GM10248 (cell line): ENCODE measurements around the gene TRMT11.
"Not testable (repeated sequence)": the region's sequence is repeated elsewhere in the genome, so short reads cannot be mapped to it uniquely, and the experiment has no call there.

ENCODE experiments used
- CTCF ChIA-PET: fragments of 300-600 bp; sonication (Branson Sonifier 250); formaldehyde crosslinking; extraction: SDS; loops from one replicate; lab custom pipeline; 2021; ENCODE audit warnings: antibody characterized with exemption; lab: Yijun Ruan, JAX
- POLR2A ChIA-PET: fragments of 350-650 bp; sonication (Branson Sonifier 250); formaldehyde crosslinking; extraction: SDS; loops from one replicate; lab custom pipeline; 2020; ENCODE audit warnings: antibody characterized with exemption; lab: Yijun Ruan, JAX
- DNase-seq: peaks from one replicate; pipeline ENCODE4 v3.0.0; 2012; ENCODE audit errors: extremely low spot score
- TF ChIP-seq, protein P1 (sequence below): IDR thresholded peaks from 2 replicates; pipeline ENCODE4 v1.5.1; 2012; ENCODE audit warnings: mild to moderate bottlenecking, low read depth; ENCODE audit errors: extremely low read depth, missing control alignments, control extremely low read depth

The TRMT11 gene

DNA sequence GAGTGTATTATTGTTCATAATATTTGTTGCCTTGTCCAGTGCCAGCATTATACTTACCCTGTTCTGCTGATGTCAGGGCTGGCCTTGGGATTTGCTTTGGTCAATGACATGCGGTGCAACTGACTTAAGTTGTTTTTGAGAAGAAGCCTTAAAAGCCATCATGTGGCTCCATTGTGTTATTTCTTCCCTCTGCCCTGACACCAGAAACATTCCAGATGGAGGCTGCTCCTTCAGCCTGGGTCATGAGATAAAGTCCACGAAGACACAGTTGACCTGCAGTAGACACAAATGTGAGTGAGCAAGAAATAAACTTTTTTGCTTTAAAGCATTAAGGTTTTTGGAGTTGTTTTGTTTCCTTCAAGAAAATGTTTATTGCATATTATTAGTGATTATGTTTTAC, 37.3 kb upstream of the TRMT11 start:
- TF ChIP-seq, protein P1, sequence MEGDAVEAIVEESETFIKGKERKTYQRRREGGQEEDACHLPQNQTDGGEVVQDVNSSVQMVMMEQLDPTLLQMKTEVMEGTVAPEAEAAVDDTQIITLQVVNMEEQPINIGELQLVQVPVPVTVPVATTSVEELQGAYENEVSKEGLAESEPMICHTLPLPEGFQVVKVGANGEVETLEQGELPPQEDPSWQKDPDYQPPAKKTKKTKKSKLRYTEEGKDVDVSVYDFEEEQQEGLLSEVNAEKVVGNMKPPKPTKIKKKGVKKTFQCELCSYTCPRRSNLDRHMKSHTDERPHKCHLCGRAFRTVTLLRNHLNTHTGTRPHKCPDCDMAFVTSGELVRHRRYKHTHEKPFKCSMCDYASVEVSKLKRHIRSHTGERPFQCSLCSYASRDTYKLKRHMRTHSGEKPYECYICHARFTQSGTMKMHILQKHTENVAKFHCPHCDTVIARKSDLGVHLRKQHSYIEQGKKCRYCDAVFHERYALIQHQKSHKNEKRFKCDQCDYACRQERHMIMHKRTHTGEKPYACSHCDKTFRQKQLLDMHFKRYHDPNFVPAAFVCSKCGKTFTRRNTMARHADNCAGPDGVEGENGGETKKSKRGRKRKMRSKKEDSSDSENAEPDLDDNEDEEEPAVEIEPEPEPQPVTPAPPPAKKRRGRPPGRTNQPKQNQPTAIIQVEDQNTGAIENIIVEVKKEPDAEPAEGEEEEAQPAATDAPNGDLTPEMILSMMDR = no peak
- no peak for DNase-seq
- ChIA-PET CTCF (interaction anchor here (1.3 to 7.0 kb wide), 2 partner anchors 7 to 159 kb away, joined by 3 to 61 read pairs; partner anchors contain the start of genes HINT3 and NCOA7), POLR2A (no interaction called here)

GRCh38 chr6:125950293-125950692, 36.0 kb upstream of the TRMT11 start:
- CTCF ChIA-PET = interaction anchor here (4.0 to 9.8 kb wide), 3 partner anchors 13 to 45 kb away, joined by 23 to 138 read pairs (median 26); no protein-coding TSS in a partner anchor
- DNase-seq = no peak
- POLR2A ChIA-PET = no interaction called here
- TF ChIP-seq, protein P1 = no peak

GRCh38 chr6:125950716-125951115, 35.6 kb upstream of the TRMT11 start:
- POLR2A ChIA-PET, DNase-seq: not testable (repeated sequence)
- CTCF ChIA-PET = interaction anchor here (0.7 to 12.1 kb wide), 10 partner anchors 10 to 173 kb away, joined by 3 to 241 read pairs (median 10); partner anchors contain the start of gene NCOA7

GRCh38 chr6:125951323-125951722, 35.0 kb upstream of the TRMT11 start:
- no peak for DNase-seq
- ChIA-PET POLR2A (no interaction called here), CTCF (interaction anchor here (0.7 to 12.1 kb wide), 15 partner anchors 8 to 641 kb away, joined by 3 to 241 read pairs (median 5); partner anchors contain the start of gene NCOA7)
- TF ChIP-seq, protein P1 = no peak

GRCh38 chr6:125952764-125953501, 33.4 kb upstream of the TRMT11 start:
- POLR2A ChIA-PET = no interaction called here
- DNase-seq = peak; percentile 23
- CTCF ChIA-PET = interaction anchor here (0.7 to 12.1 kb wide), 22 partner anchors 9 to 642 kb away, joined by 3 to 241 read pairs (median 6); partner anchors contain the start of gene NCOA7
- TF ChIP-seq, protein P1 = peak; percentile 68

- ChIA-PET POLR2A (interaction anchor here (0.6 kb wide), 1 partner anchor 176 kb away, joined by 5 read pairs; no protein-coding TSS in a partner anchor), CTCF (interaction anchor here (0.9 to 12.1 kb wide), 21 partner anchors 10 to 643 kb away, joined by 3 to 241 read pairs (median 7); partner anchors contain the start of gene NCOA7)
- TF ChIP-seq, protein P1 = peak; percentile 27
- DNase-seq = no peak
Measured at GRCh38 chr6:125953502-125953875, 32.9 kb upstream of the TRMT11 start.
